HepG2 (cell line): Measurements from ENCODE around the gene EML2. TPM values are rescaled to one million over a fixed set of nuclear protein-coding genes. Genes with fewer than 3 reads are reported as not detected.

Experiments used
- CBFB ChIP-seq: sonication (generic); formaldehyde crosslinking; IDR thresholded peaks from 2 replicates; pipeline ENCODE4 v1.4.0; 2020; ENCODE audit warnings: missing genetic modification reagents
- CHCHD3 ChIP-seq: sonication (generic); formaldehyde crosslinking; IDR thresholded peaks from 2 replicates; pipeline ENCODE4 v1.8.0; 2022; ENCODE audit warnings: mild to moderate bottlenecking, missing genetic modification reagents, moderate library complexity
- DR1 ChIP-seq: sonication (generic); formaldehyde crosslinking; IDR thresholded peaks from 2 replicates; pipeline ENCODE4 v1.8.0; 2021; ENCODE audit warnings: mild to moderate bottlenecking, missing genetic modification reagents, inconsistent platforms
- ETV5 ChIP-seq: IDR thresholded peaks from 2 replicates; pipeline ENCODE4 v1.6.1; 2018; ENCODE audit warnings: missing biosample characterization, missing genetic modification reagents, inconsistent platforms, borderline replicate concordance
- HOXA3 ChIP-seq: sonication (generic); formaldehyde crosslinking; IDR thresholded peaks from 2 replicates; pipeline ENCODE4 v1.5.0; 2020; ENCODE audit warnings: missing genetic modification reagents
- NFE2L2 ChIP-seq: fragments of 150-350 bp; IDR thresholded peaks from 2 replicates; pipeline ENCODE4 v1.6.1; 2014; ENCODE audit warnings: low read length
- PAF1 ChIP-seq: IDR thresholded peaks from 2 replicates; pipeline ENCODE4 v1.6.1; 2016; ENCODE audit warnings: missing genetic modification reagents, missing compliant biosample characterization
- RBFOX2 ChIP-seq: fragments of 200-400 bp; formaldehyde crosslinking; IDR thresholded peaks from 2 replicates; pipeline ENCODE4 v1.6.1; 2017; ENCODE audit warnings: low read depth, mild to moderate bottlenecking, low read length
- TMF1 ChIP-seq: sonication (generic); formaldehyde crosslinking; IDR thresholded peaks from 2 replicates; pipeline ENCODE4 v1.8.1; 2022; ENCODE audit warnings: low read depth, missing genetic modification reagents
- WIZ ChIP-seq: sonication (generic); formaldehyde crosslinking; IDR thresholded peaks from 2 replicates; pipeline ENCODE4 v1.5.1; 2020; ENCODE audit warnings: mild to moderate bottlenecking, missing genetic modification reagents
- XRCC5 ChIP-seq: fragments of 200-400 bp; formaldehyde crosslinking; optimal IDR thresholded peaks from 2 replicates; pipeline ENCODE3; 2017; ENCODE audit warnings: mild to moderate bottlenecking, low read length
- ZFP36 ChIP-seq: fragments of 150-350 bp; IDR thresholded peaks from 2 replicates; pipeline ENCODE4 v1.6.1; 2018; ENCODE audit warnings: borderline replicate concordance, low read length, low read depth; ENCODE audit not compliant: partially characterized antibody
- ZFY ChIP-seq: sonication (generic); formaldehyde crosslinking; IDR thresholded peaks from 2 replicates; pipeline ENCODE4 v1.4.0; 2020; ENCODE audit warnings: missing genetic modification reagents
- ZMYM4 ChIP-seq: sonication (generic); formaldehyde crosslinking; IDR thresholded peaks from 2 replicates; pipeline ENCODE4 v1.8.1; 2023; ENCODE audit warnings: mild to moderate bottlenecking, missing genetic modification reagents
- ZNF224 ChIP-seq: sonication (generic); formaldehyde crosslinking; IDR thresholded peaks from 2 replicates; pipeline ENCODE4 v1.5.0; 2020; ENCODE audit warnings: mild to moderate bottlenecking, missing genetic modification reagents
- ZNF280B ChIP-seq: sonication (generic); formaldehyde crosslinking; IDR thresholded peaks from 2 replicates; pipeline ENCODE4 v1.5.0; 2020; ENCODE audit warnings: missing genetic modification reagents, mild to moderate bottlenecking, borderline replicate concordance
- ZNF34 ChIP-seq: sonication (generic); formaldehyde crosslinking; IDR thresholded peaks from 2 replicates; pipeline ENCODE4 v1.4.0; 2020; ENCODE audit warnings: mild to moderate bottlenecking, missing genetic modification reagents, borderline replicate concordance
- ZNF652 ChIP-seq: IDR thresholded peaks from 2 replicates; pipeline ENCODE4 v1.6.1; 2016; ENCODE audit warnings: low read depth, borderline replicate concordance
- ZSCAN5A ChIP-seq: sonication (generic); formaldehyde crosslinking; IDR thresholded peaks from 2 replicates; pipeline ENCODE4 v1.8.0; 2022; ENCODE audit warnings: mild to moderate bottlenecking, missing genetic modification reagents, borderline replicate concordance
- polyA plus RNA-seq, 8 experiments: library from polyadenylated mRNA; depleted of rRNA in 3 of 8; stranded (reverse) in 7 of 8; unstranded in 1 of 8; fragments of >200 nt; fragmentation: Illumina TruSeq in 4 of 8; extraction: Trizol in 4 of 8; gene quantifications; 2 replicates each; pipeline versions ENCODE4 v1.2.1 to v1.2.3, GENCODE V29; 2011 to 2016; ENCODE audit warnings: low read depth in 4 of 8, missing spikeins in 1 of 8, mixed read lengths in 1 of 8; ENCODE audit not compliant: insufficient read depth in 1 of 8
- total RNA-seq, 5 experiments: library from RNA; depleted of rRNA; stranded (reverse); fragments of >200 nt; fragmentation: Illumina TruSeq; extraction: Trizol; gene quantifications; 2 replicates each; pipeline ENCODE4 v1.2.3, GENCODE V29; 2016; ENCODE audit warnings: low read depth in 1 of 5
- TF ChIP-seq, protein P1 (sequence below): IDR thresholded peaks from 2 replicates; pipeline ENCODE4 v1.6.1; 2016; ENCODE audit warnings: missing genetic modification reagents, missing compliant biosample characterization
- TF ChIP-seq, protein P2 (sequence below): sonication (generic); formaldehyde crosslinking; IDR thresholded peaks from 2 replicates; pipeline ENCODE4 v1.5.1; 2020; ENCODE audit warnings: mild to moderate bottlenecking, missing genetic modification reagents, moderate library complexity
- TF ChIP-seq, protein P3 (sequence below): fragments of 450-650 bp; IDR thresholded peaks from 2 replicates; pipeline ENCODE4 v1.6.1; 2017; ENCODE audit warnings: mild to moderate bottlenecking

EML2 gene
- total and polyA plus RNA-seq, 2 of the 13 experiments (the other 11 are each of a cell fraction or from before 2014, with no cell fraction given), result 7.3 to 12.9 TPM

- TF ChIP-seq ZSCAN5A (CRISPR knock-in tag), result no peak
- TF ChIP-seq ZNF652, result no peak
- TF ChIP-seq, protein P1, sequence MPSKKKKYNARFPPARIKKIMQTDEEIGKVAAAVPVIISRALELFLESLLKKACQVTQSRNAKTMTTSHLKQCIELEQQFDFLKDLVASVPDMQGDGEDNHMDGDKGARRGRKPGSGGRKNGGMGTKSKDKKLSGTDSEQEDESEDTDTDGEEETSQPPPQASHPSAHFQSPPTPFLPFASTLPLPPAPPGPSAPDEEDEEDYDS (CRISPR knock-in tag), result 0 out of 2 replicates have a peak, but pooled peaks have one; percentile 4
- TF ChIP-seq ZFY, result peak; percentile 19; the same call in 1 of the 2 replicates
- no peak for TF ChIP-seq ZNF224 (CRISPR knock-in tag)
- TF ChIP-seq ETV5 (CRISPR knock-in tag), result peak; percentile 15; the same call in 1 of the 2 replicates
- no peak for TF ChIP-seq WIZ
- TF ChIP-seq ZNF280B (CRISPR knock-in tag), result 0 out of 2 replicates have a peak, but pooled peaks have one; percentile 28
- TF ChIP-seq CBFB (CRISPR knock-in tag), result 0 out of 2 replicates have a peak, but pooled peaks have one; percentile 26
- no peak for TF ChIP-seq TMF1 (CRISPR knock-in tag)
- TF ChIP-seq XRCC5, result peak; percentile 15
- TF ChIP-seq, protein P2, sequence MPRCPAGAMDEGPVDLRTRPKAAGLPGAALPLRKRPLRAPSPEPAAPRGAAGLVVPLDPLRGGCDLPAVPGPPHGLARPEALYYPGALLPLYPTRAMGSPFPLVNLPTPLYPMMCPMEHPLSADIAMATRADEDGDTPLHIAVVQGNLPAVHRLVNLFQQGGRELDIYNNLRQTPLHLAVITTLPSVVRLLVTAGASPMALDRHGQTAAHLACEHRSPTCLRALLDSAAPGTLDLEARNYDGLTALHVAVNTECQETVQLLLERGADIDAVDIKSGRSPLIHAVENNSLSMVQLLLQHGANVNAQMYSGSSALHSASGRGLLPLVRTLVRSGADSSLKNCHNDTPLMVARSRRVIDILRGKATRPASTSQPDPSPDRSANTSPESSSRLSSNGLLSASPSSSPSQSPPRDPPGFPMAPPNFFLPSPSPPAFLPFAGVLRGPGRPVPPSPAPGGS (CRISPR knock-in tag), result 0 out of 2 replicates have a peak, but pooled peaks have one; percentile 29
- peak; percentile 31; the same call in 1 of the 2 replicates for TF ChIP-seq ZNF34 (CRISPR knock-in tag)
- TF ChIP-seq RBFOX2, result peak; percentile 78
- TF ChIP-seq, protein P3, sequence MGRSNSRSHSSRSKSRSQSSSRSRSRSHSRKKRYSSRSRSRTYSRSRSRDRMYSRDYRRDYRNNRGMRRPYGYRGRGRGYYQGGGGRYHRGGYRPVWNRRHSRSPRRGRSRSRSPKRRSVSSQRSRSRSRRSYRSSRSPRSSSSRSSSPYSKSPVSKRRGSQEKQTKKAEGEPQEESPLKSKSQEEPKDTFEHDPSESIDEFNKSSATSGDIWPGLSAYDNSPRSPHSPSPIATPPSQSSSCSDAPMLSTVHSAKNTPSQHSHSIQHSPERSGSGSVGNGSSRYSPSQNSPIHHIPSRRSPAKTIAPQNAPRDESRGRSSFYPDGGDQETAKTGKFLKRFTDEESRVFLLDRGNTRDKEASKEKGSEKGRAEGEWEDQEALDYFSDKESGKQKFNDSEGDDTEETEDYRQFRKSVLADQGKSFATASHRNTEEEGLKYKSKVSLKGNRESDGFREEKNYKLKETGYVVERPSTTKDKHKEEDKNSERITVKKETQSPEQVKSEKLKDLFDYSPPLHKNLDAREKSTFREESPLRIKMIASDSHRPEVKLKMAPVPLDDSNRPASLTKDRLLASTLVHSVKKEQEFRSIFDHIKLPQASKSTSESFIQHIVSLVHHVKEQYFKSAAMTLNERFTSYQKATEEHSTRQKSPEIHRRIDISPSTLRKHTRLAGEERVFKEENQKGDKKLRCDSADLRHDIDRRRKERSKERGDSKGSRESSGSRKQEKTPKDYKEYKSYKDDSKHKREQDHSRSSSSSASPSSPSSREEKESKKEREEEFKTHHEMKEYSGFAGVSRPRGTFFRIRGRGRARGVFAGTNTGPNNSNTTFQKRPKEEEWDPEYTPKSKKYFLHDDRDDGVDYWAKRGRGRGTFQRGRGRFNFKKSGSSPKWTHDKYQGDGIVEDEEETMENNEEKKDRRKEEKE, result no peak
- TF ChIP-seq ZMYM4 (CRISPR knock-in tag), result no peak
- peak; percentile 51 for TF ChIP-seq ZFP36
- no peak for TF ChIP-seq CHCHD3
- TF ChIP-seq PAF1 (CRISPR knock-in tag), result no peak
- TF ChIP-seq HOXA3 (CRISPR knock-in tag), result no peak; the same call in 1 of the 2 replicates
- TF ChIP-seq NFE2L2, result no peak
- 0 out of 2 replicates have a peak, but pooled peaks have one; percentile 23 for TF ChIP-seq DR1 (CRISPR knock-in tag)
Observed at GRCh38 chr19:45638930-45639729, at the start of gene EML2 (continued).
